Measurements from ENCODE around the gene OR8D1.
A peak's percentile ranks its signal among the peaks of the same experiment; 100 is the strongest.

Gene OR8D1

DNA sequence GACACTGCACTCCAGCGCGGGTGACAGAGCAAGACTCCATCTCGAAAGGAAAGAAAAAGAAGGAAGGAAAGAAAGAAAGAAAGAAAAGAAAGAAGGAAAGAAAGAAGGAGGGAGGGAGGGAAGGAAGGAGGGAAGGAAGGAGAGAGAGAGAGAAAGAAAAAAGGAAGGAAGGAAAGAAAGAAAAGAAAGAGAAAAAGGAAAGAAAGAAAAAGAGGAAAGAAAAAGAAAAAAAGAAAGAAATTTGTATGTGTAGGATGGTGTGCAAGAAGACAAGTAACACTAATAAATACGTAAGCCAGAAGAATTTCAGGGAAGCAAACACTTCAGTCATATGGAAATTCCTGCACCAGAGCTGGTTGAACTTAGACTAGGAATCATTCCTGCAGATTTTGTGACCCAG, 618 bp downstream of the OR8D1 start:
- TF ChIP-seq, protein P1, sequence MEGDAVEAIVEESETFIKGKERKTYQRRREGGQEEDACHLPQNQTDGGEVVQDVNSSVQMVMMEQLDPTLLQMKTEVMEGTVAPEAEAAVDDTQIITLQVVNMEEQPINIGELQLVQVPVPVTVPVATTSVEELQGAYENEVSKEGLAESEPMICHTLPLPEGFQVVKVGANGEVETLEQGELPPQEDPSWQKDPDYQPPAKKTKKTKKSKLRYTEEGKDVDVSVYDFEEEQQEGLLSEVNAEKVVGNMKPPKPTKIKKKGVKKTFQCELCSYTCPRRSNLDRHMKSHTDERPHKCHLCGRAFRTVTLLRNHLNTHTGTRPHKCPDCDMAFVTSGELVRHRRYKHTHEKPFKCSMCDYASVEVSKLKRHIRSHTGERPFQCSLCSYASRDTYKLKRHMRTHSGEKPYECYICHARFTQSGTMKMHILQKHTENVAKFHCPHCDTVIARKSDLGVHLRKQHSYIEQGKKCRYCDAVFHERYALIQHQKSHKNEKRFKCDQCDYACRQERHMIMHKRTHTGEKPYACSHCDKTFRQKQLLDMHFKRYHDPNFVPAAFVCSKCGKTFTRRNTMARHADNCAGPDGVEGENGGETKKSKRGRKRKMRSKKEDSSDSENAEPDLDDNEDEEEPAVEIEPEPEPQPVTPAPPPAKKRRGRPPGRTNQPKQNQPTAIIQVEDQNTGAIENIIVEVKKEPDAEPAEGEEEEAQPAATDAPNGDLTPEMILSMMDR (IDR thresholded peaks at IDR 0.05; ENCODE audit: low read depth, low read length, missing control alignments) = no peak
- in situ Hi-C loops (cut with HindIII; ENCODE audit: low sequenced_read_pairs) = no loop called here

DNA sequence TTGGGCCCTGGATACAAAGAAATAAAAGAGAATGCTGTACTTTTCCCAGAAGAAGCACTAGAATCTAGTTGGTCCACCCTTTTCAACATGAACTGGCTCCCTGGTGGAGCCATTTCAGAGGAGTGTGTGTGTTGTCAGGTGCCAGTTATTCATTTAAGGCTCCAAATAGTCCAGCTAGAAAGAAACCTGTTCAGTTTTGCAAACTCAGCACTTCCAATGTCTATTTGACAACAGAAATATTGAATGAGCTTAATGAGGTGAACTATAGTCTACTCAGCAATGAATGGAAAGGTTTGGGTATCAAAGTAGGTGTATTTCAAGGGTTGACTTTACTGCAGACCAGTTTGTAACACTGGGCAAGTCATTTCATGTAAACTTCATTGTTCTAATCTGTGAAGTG, 2.1 kb downstream of the OR8D1 start:
- in situ Hi-C loops (cut with HindIII; ENCODE audit: low sequenced_read_pairs) = no loop called here
- H3K4me3 ChIP-seq (ENCODE audit: low read depth, low read length) = no peak overlapping the region

More for the DNA sequence above, 618 bp downstream of the OR8D1 start:
- no peak overlapping the region for H3K4me3 ChIP-seq (ENCODE audit: low read depth, low read length)
- no peak for DNase-seq (ENCODE audit: low read depth)

DNA sequence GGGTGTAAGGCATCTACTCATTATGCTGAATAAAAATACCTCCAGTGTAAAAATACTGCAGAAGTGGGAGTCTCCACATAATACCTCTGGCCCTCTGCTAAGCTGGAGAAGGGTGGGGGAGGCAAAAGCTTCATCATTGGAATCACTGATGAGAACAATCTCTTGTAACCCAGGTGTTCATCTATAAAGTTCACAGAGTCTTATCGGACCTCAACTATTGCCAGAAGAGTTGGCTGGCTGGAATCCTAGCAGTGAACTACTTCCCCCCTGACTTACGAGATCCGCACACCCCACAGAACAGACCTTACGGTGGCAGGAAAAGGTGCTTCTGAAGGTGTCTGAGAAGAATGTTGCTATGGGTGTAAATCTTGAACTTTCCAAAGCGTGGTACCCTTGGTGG, 2.5 kb downstream of the OR8D1 start:
- no peak for DNase-seq (ENCODE audit: low read depth)
- in situ Hi-C loops (cut with HindIII; ENCODE audit: low sequenced_read_pairs) = no loop called here
- TF ChIP-seq, protein P1 (IDR thresholded peaks at IDR 0.05; ENCODE audit: low read depth, low read length, missing control alignments) = no peak
- H3K4me3 ChIP-seq (ENCODE audit: low read depth, low read length) = no peak overlapping the region

More for the DNA sequence above, 2.1 kb downstream of the OR8D1 start:
- TF ChIP-seq, protein P1 (IDR thresholded peaks at IDR 0.05; ENCODE audit: low read depth, low read length, missing control alignments) = no peak
- no peak for DNase-seq (ENCODE audit: low read depth)

DNA sequence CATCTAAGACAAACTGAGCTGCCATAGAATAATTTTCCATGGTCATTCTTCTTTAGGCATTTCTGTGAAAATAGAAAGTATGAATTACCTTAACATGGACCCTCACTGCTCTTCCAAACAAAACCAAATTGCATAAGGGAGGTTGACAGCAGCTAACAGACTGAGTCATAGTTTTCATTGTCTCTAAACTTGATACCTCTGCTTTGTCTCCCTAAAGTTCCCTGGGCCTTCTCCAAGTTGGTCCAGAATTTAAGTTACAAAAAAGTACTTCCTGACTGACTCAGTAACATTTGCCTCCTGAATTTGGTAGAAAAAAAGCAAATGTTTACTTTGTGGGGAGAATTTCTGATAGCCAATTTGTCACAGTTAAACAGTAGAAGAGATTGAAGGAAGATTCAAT, 3.0 kb downstream of the OR8D1 start:
- no peak overlapping the region for H3K4me3 ChIP-seq (ENCODE audit: low read depth, low read length)
- in situ Hi-C loops (cut with HindIII; ENCODE audit: low sequenced_read_pairs) = no loop called here
- DNase-seq (ENCODE audit: low read depth) = peak; percentile 55
- TF ChIP-seq, protein P1 (IDR thresholded peaks at IDR 0.05; ENCODE audit: low read depth, low read length, missing control alignments) = no peak

DNA sequence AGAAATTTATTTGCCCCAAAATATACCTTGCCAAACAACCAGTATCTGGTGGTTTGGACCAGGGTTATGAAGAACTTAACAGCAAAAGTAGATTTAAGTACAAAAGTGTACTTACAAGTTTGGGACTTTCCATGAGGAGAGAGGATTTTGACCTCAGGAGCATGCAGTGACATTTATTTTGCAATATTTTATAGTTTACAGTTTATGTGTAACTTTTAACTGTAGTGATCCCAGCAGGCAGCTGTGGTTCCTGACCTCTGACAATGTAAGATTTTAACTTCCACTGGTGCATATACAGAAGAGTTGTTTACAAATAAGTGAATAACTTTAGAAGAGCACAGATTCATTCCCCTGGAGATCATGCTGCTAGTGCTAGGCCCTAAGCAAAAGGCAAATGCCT, 6.7 kb downstream of the OR8D1 start:
- DNase-seq (ENCODE audit: low read depth) = no peak
- TF ChIP-seq, protein P1 (IDR thresholded peaks at IDR 0.05; ENCODE audit: low read depth, low read length, missing control alignments) = no peak
- in situ Hi-C loops (cut with HindIII; ENCODE audit: low sequenced_read_pairs) = no loop called here
- H3K4me3 ChIP-seq (ENCODE audit: low read depth, low read length) = no peak overlapping the region

DNA sequence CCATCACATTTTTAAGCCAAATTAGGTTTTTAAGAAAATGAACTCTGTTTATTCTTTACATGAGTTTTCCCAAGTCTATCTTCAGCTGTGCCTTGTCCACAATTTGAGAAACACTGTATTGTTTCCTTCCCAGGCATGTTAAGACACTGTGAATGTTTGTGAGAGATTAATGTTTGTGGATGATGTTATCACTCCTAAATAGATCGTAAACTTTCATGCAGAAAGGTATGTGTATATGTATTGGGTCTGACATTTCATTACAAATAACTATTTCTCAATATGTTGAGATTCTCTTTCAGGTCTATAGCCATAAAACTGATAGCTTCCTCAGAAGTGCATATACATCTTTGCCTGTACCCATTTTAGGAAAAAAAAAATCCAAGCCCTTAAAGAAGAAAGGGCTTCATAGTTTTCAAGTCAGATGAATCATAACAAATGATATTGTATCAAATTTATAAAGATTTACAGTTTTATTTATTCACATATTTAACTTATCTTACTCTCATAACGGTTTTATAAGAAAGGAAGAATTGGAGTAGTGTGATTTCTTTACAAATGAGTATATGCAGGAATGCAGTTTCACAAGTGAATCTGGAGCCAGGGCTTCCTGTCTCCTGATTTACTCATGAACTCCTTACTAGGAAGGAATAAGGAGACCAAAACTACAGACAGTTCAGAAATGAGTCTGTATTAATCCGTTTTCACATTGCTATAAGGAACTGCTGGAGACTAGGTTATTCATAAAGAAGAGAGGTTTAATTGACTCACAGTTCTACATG, 11.2 kb downstream of the OR8D1 start:
- in situ Hi-C loops (cut with HindIII; ENCODE audit: low sequenced_read_pairs) = no loop called here
- TF ChIP-seq, protein P1 (IDR thresholded peaks at IDR 0.05; ENCODE audit: low read depth, low read length, missing control alignments) = no peak
- H3K4me3 ChIP-seq (ENCODE audit: low read depth, low read length) = no peak overlapping the region
- DNase-seq (ENCODE audit: low read depth) = no peak
